Measurements from ENCODE around the gene AMTN. TPM values are rescaled to one million over a fixed set of nuclear protein-coding genes. Genes with fewer than 3 reads are reported as not detected.
A peak's percentile ranks its signal among the peaks of the same experiment; 100 is the strongest.
"Not testable (repeated sequence)": the region's sequence is repeated elsewhere in the genome, so short reads cannot be mapped to it uniquely, and the experiment has no call there.

The AMTN gene
- total RNA-seq, 1 donor from 2014 or later, result not detected

DNA sequence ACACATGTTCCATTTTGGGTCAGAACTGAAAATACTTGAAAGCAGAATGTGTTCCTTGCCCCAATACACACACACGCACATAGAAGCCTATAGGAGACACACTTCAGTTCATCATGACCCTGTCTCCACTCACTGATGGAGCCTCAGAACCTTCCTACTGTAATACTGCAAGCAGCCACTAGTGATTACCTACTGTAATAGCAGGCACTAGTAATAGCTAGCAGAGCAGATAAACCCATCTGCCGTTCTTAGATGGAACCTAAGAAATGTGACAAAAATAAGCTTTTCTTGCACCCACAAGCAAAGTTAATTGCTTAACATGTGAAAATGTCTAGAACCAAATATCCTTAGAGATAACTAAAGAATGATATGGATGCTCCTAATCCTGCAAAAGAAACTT lies 13.6 kb downstream of the AMTN start:
- H3K36me3 Mint-ChIP-seq (ENCODE audit: low read depth), result no peaks in the 10 kb centered on the region
- no peak overlapping the region for H3K4me3 Mint-ChIP-seq
- peaks cover 2% of the 10 kb centered on the region for H3K27me3 Mint-ChIP-seq
- H3K9me3 Mint-ChIP-seq, result no peaks in the 10 kb centered on the region
- intact Hi-C loops (cut with micrococcal nuclease), result no loop called here
- no peak for DNase-seq
- H3K4me1 Mint-ChIP-seq, result no peaks in the 10 kb centered on the region
- no peak overlapping the region for H3K27ac Mint-ChIP-seq

DNA sequence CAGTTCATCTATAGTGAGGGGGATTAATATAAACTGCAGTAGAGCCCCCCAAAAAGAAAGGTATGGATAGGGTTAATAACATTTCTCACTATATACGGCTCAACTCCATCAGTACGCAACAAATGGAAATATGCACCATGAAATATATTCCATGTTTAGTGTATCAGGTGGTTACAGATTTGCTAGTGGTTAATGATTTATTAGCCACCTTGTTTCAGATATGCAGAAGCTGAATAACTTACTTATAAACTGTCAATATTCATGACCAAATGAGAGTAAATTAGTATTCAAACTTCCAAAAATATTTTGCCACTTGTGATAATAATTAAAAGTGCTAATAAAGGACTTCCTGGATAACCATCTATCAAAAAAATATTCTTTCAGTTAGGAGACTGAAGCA lies 14.8 kb downstream of the AMTN start:
- no peak overlapping the region for H3K27ac Mint-ChIP-seq
- no peak overlapping the region for H3K4me3 Mint-ChIP-seq
- H3K27me3 Mint-ChIP-seq, result peaks cover 2% of the 10 kb centered on the region
- H3K4me1 Mint-ChIP-seq, result no peaks in the 10 kb centered on the region
- intact Hi-C loops (cut with micrococcal nuclease), result no loop called here
- no peaks in the 10 kb centered on the region for H3K36me3 Mint-ChIP-seq (ENCODE audit: low read depth)
- H3K9me3 Mint-ChIP-seq, result no peaks in the 10 kb centered on the region
- no peak for DNase-seq

DNA sequence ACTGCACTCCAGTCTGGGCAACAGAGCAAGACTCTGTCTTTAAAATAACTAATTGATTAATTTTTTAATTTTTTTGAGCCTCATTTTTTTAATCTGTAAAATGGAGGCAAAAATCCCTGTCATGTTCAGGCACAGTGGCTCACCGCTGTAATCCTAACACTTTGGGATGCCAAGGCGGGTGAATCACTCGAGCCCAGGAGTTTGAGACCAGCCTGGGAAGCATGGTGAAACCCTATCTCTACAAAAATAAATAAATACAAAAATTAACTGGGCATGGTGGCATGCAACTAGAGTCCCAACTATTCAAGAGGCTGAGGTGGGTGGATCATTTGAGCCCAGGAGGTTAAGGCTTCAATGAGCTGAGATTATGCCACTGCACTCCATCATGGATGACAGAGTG lies 15.4 kb downstream of the AMTN start:
- Mint-ChIP-seq H3K36me3 (ENCODE audit: low read depth) (no peaks in the 10 kb centered on the region), H3K4me3 (no peak overlapping the region), H3K27me3 (no peaks in the 10 kb centered on the region), H3K4me1 (no peaks in the 10 kb centered on the region), H3K27ac (no peak overlapping the region), H3K9me3 (no peaks in the 10 kb centered on the region)
- intact Hi-C loops (cut with micrococcal nuclease), result no loop called here
- no peak for DNase-seq

DNA sequence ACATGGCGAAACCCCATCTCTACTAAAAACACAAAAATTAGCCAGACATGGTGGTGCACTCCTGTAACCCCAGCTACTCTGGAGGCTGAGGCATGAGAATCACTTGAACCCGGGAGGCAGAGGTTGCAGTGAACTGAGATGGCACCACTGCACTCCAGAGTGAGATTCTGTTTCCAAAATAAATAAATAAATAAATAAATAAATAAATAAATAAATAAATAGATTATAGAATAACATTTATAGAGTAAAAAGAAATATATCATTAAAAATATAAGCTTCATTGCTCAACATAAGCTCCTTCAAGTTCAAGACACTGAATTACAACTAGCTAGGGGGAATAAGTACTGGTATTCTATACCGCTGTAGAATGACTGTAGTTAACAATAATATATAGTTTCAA lies 16.5 kb downstream of the AMTN start:
- H3K4me1 Mint-ChIP-seq; H3K4me3 Mint-ChIP-seq; H3K27me3 Mint-ChIP-seq; intact Hi-C loops (cut with micrococcal nuclease); H3K36me3 Mint-ChIP-seq (ENCODE audit: low read depth); H3K9me3 Mint-ChIP-seq; DNase-seq; H3K27ac Mint-ChIP-seq: not testable (repeated sequence)

DNA sequence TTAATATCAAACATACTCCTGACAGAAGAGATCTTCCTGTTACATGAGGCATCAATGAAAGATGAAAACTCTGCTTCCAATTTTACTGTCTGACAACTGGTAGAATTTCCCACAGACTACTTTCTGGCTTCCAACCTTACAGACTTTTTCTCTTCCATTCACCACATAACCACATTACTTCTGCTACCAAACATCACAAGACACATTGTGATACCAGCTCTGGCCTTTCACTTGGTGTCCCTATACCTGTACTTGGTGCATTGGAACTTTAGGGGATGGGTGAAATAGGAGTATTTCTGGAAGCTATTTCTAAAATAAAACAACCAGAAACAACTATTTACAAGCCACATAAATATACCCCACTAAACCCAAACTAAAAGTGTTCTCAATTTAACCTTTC lies 20.5 kb downstream of the AMTN start:
- H3K4me1 Mint-ChIP-seq, result no peaks in the 10 kb centered on the region
- DNase-seq, result no peak
- H3K9me3 Mint-ChIP-seq, result no peaks in the 10 kb centered on the region
- H3K4me3 Mint-ChIP-seq, result no peak overlapping the region
- no peaks in the 10 kb centered on the region for H3K36me3 Mint-ChIP-seq (ENCODE audit: low read depth)
- no peak overlapping the region for H3K27ac Mint-ChIP-seq
- intact Hi-C loops (cut with micrococcal nuclease), result no loop called here
- H3K27me3 Mint-ChIP-seq, result no peaks in the 10 kb centered on the region

DNA sequence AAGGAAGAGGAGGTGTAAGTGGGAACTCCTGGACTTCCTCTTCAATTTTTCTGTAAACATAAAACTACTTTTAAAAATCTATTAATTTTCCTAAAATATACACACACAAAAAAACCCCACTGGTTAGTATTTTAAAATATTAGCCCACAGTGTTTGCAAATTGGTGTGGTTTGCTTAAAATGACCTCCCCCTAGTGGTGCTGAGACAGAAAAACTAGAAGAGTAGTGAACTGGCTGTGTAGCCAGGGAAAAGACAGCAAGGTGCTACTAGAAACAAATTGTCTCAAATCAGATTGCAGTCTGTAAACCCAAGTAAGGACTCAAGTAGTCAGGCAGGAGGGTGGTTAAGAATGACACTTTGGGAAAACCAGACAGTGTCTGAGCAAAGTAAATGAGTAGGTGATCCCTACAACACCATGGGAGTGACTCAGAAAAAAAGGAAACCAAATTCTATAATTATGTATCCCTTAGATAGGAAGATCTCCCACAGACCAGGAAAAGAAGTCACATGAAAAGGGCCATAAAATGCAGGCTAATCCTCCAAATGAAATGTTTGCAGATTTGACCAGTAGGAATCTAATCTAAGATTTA lies 26.0 kb downstream of the AMTN start:
- no peaks in the 10 kb centered on the region for H3K9me3 Mint-ChIP-seq
- no peak overlapping the region for H3K4me3 Mint-ChIP-seq
- no peak overlapping the region for H3K27ac Mint-ChIP-seq
- DNase-seq, result no peak
- no peaks in the 10 kb centered on the region for H3K27me3 Mint-ChIP-seq
- no peaks in the 10 kb centered on the region for H3K4me1 Mint-ChIP-seq
- H3K36me3 Mint-ChIP-seq (ENCODE audit: low read depth), result no peaks in the 10 kb centered on the region
- intact Hi-C loops (cut with micrococcal nuclease), result loop anchor here (2.0 kb wide), 1 partner anchor 16 kb away; no protein-coding TSS in a partner anchor

DNA sequence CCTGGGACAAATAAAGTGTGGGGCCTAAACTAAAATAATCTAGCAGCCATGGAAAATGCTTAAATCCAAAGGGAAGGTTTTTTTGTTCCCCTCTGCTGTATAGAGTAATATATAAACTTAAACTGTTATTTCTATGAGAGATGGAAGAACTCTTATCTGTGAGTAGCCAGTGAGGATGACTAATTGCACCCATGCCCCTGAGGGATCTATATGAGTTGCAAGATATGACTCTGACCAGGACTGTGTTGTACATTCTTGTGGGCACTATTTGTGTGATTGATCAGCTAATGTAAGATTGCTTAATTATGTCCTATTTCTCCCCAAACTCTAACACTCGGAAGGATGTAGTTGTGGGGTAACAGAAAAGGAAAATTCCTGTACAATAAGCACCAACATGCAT lies 38.5 kb downstream of the AMTN start:
- no peaks in the 10 kb centered on the region for H3K4me1 Mint-ChIP-seq
- intact Hi-C loops (cut with micrococcal nuclease), result loop anchor here (5.0 kb wide), 1 partner anchor 1240 kb away; no protein-coding TSS in a partner anchor
- no peak overlapping the region for H3K27ac Mint-ChIP-seq
- no peak for DNase-seq
- no peak overlapping the region for H3K4me3 Mint-ChIP-seq
- H3K36me3 Mint-ChIP-seq (ENCODE audit: low read depth), result no peaks in the 10 kb centered on the region
- no peaks in the 10 kb centered on the region for H3K9me3 Mint-ChIP-seq
- peaks cover 7% of the 10 kb centered on the region for H3K27me3 Mint-ChIP-seq

GRCh38 chr4:70559211-70559830 lies 41.0 kb downstream of the AMTN start:
- DNase-seq, result peak; percentile 75
- Mint-ChIP-seq H3K4me3 (no peak overlapping the region), H3K27me3 (peaks cover 1% of the 10 kb centered on the region), H3K27ac (no peak overlapping the region), H3K9me3 (no peaks in the 10 kb centered on the region), H3K4me1 (no peaks in the 10 kb centered on the region), H3K36me3 (ENCODE audit: low read depth) (no peaks in the 10 kb centered on the region)
- intact Hi-C loops (cut with micrococcal nuclease), result loop anchor here (5.0 kb wide), 1 partner anchor 1242 kb away; no protein-coding TSS in a partner anchor

- peaks cover 1% of the 10 kb centered on the region for H3K27me3 Mint-ChIP-seq
- no peaks in the 10 kb centered on the region for H3K9me3 Mint-ChIP-seq
- intact Hi-C loops (cut with micrococcal nuclease), result loop anchor here (5.0 kb wide), 1 partner anchor 1243 kb away; no protein-coding TSS in a partner anchor
- no peaks in the 10 kb centered on the region for H3K36me3 Mint-ChIP-seq (ENCODE audit: low read depth)
- no peaks in the 10 kb centered on the region for H3K4me1 Mint-ChIP-seq
- no peak overlapping the region for H3K27ac Mint-ChIP-seq
- DNase-seq, result no peak
- no peak overlapping the region for H3K4me3 Mint-ChIP-seq
Measured at GRCh38 chr4:70559924-70560323, 41.6 kb downstream of the AMTN start.

GRCh38 chr4:70564033-70564432 lies 45.7 kb downstream of the AMTN start:
- H3K36me3 Mint-ChIP-seq (ENCODE audit: low read depth), result no peaks in the 10 kb centered on the region
- no peak overlapping the region for H3K4me3 Mint-ChIP-seq
- intact Hi-C loops (cut with micrococcal nuclease), result no loop called here
- no peaks in the 10 kb centered on the region for H3K4me1 Mint-ChIP-seq
- H3K27ac Mint-ChIP-seq, result no peak overlapping the region
- H3K9me3 Mint-ChIP-seq, result no peaks in the 10 kb centered on the region
- H3K27me3 Mint-ChIP-seq, result peaks cover 1% of the 10 kb centered on the region
- DNase-seq, result no peak

- H3K4me1 Mint-ChIP-seq, result no peaks in the 10 kb centered on the region
- no peaks in the 10 kb centered on the region for H3K27me3 Mint-ChIP-seq
- H3K36me3 Mint-ChIP-seq (ENCODE audit: low read depth), result no peaks in the 10 kb centered on the region
- H3K9me3 Mint-ChIP-seq, result no peaks in the 10 kb centered on the region
- no peak overlapping the region for H3K27ac Mint-ChIP-seq
- intact Hi-C loops (cut with micrococcal nuclease), result no loop called here
- DNase-seq, result no peak
- no peak overlapping the region for H3K4me3 Mint-ChIP-seq
Measured at GRCh38 chr4:70570796-70571195, 52.4 kb downstream of the AMTN start.

GRCh38 chr4:70571772-70572171 lies 53.4 kb downstream of the AMTN start:
- Mint-ChIP-seq H3K27ac (no peak overlapping the region), H3K9me3 (no peaks in the 10 kb centered on the region), H3K36me3 (ENCODE audit: low read depth) (no peaks in the 10 kb centered on the region), H3K4me1 (no peaks in the 10 kb centered on the region), H3K27me3 (no peaks in the 10 kb centered on the region), H3K4me3 (no peak overlapping the region)
- intact Hi-C loops (cut with micrococcal nuclease), result no loop called here
- no peak for DNase-seq

DNA sequence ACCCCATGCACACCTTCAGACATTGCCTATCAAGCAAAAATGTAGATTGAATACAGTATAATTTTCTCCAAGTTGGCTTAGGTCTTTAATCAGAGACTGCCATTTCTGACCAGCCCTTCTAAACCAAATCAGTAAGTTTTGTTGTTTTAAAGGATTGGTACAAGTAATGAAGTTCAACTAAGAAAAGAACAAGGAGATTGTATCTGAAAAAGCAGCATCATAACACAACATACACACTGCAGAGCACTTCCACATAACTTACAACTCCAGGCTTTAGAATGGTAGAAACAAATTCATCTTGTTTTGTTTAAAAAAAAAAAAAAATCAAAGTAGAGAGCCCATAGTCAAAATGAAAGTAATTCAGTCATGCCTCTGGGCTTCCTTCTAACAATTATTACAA lies 57.6 kb downstream of the AMTN start:
- no peaks in the 10 kb centered on the region for H3K36me3 Mint-ChIP-seq (ENCODE audit: low read depth)
- no peak overlapping the region for H3K4me3 Mint-ChIP-seq
- intact Hi-C loops (cut with micrococcal nuclease), result no loop called here
- DNase-seq, result no peak
- no peak overlapping the region for H3K27ac Mint-ChIP-seq
- no peaks in the 10 kb centered on the region for H3K9me3 Mint-ChIP-seq
- H3K27me3 Mint-ChIP-seq, result peaks cover 2% of the 10 kb centered on the region
- no peaks in the 10 kb centered on the region for H3K4me1 Mint-ChIP-seq

GRCh38 chr4:70577220-70577927 lies 59.0 kb downstream of the AMTN start:
- no peaks in the 10 kb centered on the region for H3K9me3 Mint-ChIP-seq
- no peaks in the 10 kb centered on the region for H3K36me3 Mint-ChIP-seq (ENCODE audit: low read depth)
- H3K27me3 Mint-ChIP-seq, result peaks cover 2% of the 10 kb centered on the region
- DNase-seq, result no peak
- H3K4me3 Mint-ChIP-seq, result no peak overlapping the region
- intact Hi-C loops (cut with micrococcal nuclease), result no loop called here
- no peaks in the 10 kb centered on the region for H3K4me1 Mint-ChIP-seq
- H3K27ac Mint-ChIP-seq, result no peak overlapping the region
